SK-N-SH (cell line): Measurements from ENCODE around the gene RNF113B. TPM values are rescaled to one million over a fixed set of nuclear protein-coding genes. Genes with fewer than 3 reads are reported as not detected.

Experiments used
- CTCF ChIA-PET: fragments of 300-600, 350-600 bp; formaldehyde crosslinking; extraction: SDS; loops from one replicate; lab custom pipeline; 2021; lab: Yijun Ruan, JAX
- POLR2A ChIA-PET: fragments of 350-600 bp; sonication (Branson Sonifier 250); formaldehyde crosslinking; extraction: SDS; loops from one replicate; lab custom pipeline; 2020; ENCODE audit warnings: antibody characterized with exemption, inconsistent platforms; lab: Yijun Ruan, JAX
- DNase-seq: peaks from one replicate; pipeline ENCODE4 v3.0.0; 2012
- H2AFZ ChIP-seq: fragments of 200-600 bp; sonication (generic); 2 replicates; pipeline ENCODE4 v1.8.1; 2016; ENCODE audit warnings: antibody characterized with exemption, mild to moderate bottlenecking, low read depth
- H3F3A ChIP-seq: fragments of 200-600 bp; sonication (generic); replicated peaks from 2 replicates; pipeline ENCODE3; 2016; ENCODE audit warnings: antibody characterized with exemption, mild to moderate bottlenecking; ENCODE audit not compliant: insufficient read depth
- H3K27ac ChIP-seq, 2 experiments: fragments of 200-500 bp in 1 of 2; fragments of 200-600 bp in 1 of 2; sonication (Bioruptor generic) in 1 of 2; sonication (generic), shearing (Covaris generic) in 1 of 2; 2 replicates each; pipeline versions ENCODE4 v1.5.1 to v1.6.1; 2014 to 2016; ENCODE audit warnings: low read depth in 2 of 2, inconsistent platforms in 1 of 2, low read length in 1 of 2, mild to moderate bottlenecking in 1 of 2, mixed read lengths in 1 of 2
- H3K27me3 ChIP-seq: fragments of 200-600 bp; sonication (generic), shearing (Covaris generic); 2 replicates; pipeline ENCODE4 v1.6.1; 2016; ENCODE audit warnings: mixed run types; ENCODE audit not compliant: insufficient read depth
- H3K36me3 ChIP-seq, 2 experiments: fragments of 200-500 bp in 1 of 2; fragments of 200-600 bp in 1 of 2; sonication (Bioruptor generic) in 1 of 2; sonication (generic) in 1 of 2; replicated peaks in 1 of 2; 2 replicates each; pipeline versions ENCODE3 to v1.5.1; 2014 to 2016; ENCODE audit warnings: low read length in 1 of 2, mild to moderate bottlenecking in 1 of 2; ENCODE audit not compliant: insufficient read depth in 2 of 2, control insufficient read depth in 1 of 2
- H3K4me1 ChIP-seq, 2 experiments: fragments of 200-500 bp in 1 of 2; fragments of 200-600 bp in 1 of 2; sonication (Bioruptor generic) in 1 of 2; sonication (generic), shearing (Covaris generic) in 1 of 2; 2 replicates each; pipeline versions ENCODE4 v1.5.1 to v1.6.1; 2014 to 2016; ENCODE audit warnings: low read depth in 1 of 2, low read length in 1 of 2, mixed run types in 1 of 2; ENCODE audit not compliant: insufficient read depth in 2 of 2, control insufficient read depth in 1 of 2
- H3K4me2 ChIP-seq: fragments of 200-600 bp; sonication (generic), shearing (Covaris generic); 2 replicates; pipeline ENCODE4 v1.6.1; 2017; ENCODE audit warnings: mixed run types
- H3K4me3 ChIP-seq, 2 experiments: fragments of 200-500 bp in 1 of 2; fragments of 200-600 bp in 1 of 2; sonication (Bioruptor generic) in 1 of 2; sonication (generic), shearing (Covaris generic) in 1 of 2; 2 replicates each; pipeline versions ENCODE4 v1.5.1 to v1.8.1; 2014 to 2016; ENCODE audit warnings: low read depth in 2 of 2, inconsistent platforms in 1 of 2, low read length in 1 of 2, mild to moderate bottlenecking in 1 of 2, mixed read lengths in 1 of 2, moderate library complexity in 1 of 2
- H3K79me2 ChIP-seq: fragments of 200-600 bp; sonication (generic); 2 replicates; pipeline ENCODE4 v1.8.1; 2017; ENCODE audit warnings: mild to moderate bottlenecking; ENCODE audit not compliant: insufficient read depth
- H3K9ac ChIP-seq: fragments of 200-600 bp; sonication (generic); 2 replicates; pipeline ENCODE4 v1.6.1; 2017; ENCODE audit warnings: mixed run types
- H3K9me2 ChIP-seq: fragments of 200-600 bp; sonication (generic); 2 replicates; pipeline ENCODE4 v1.6.1; 2017; ENCODE audit warnings: mixed run types
- H3K9me3 ChIP-seq: fragments of 200-600 bp; sonication (generic); 2 replicates; pipeline ENCODE4 v1.6.1; 2017; ENCODE audit warnings: mixed run types, mild to moderate bottlenecking, moderate library complexity
- H4K20me1 ChIP-seq: fragments of 200-600 bp; sonication (generic); 2 replicates; pipeline ENCODE4 v1.6.1; 2017; ENCODE audit warnings: mild to moderate bottlenecking, mixed run types; ENCODE audit not compliant: insufficient read depth
- CHD2 ChIP-seq: fragments of 150-350 bp; IDR thresholded peaks from 2 replicates; pipeline ENCODE4 v1.6.1; 2018; ENCODE audit warnings: low read length; ENCODE audit not compliant: partially characterized antibody
- CTCF ChIP-seq: fragments of 200-600 bp; sonication (generic); IDR thresholded peaks from 2 replicates; pipeline ENCODE4 v1.6.1; 2017; ENCODE audit warnings: antibody characterized with exemption, mild to moderate bottlenecking, moderate library complexity
- FOSL2 ChIP-seq: IDR thresholded peaks from 2 replicates; pipeline ENCODE4 v1.4.0; 2012; ENCODE audit warnings: low read depth, mild to moderate bottlenecking, moderate library complexity, borderline replicate concordance
- FOXJ3 ChIP-seq: sonication (generic); formaldehyde crosslinking; IDR thresholded peaks from 2 replicates; pipeline ENCODE4 v1.5.1; 2020; ENCODE audit warnings: mild to moderate bottlenecking, missing genetic modification reagents
- IRF3 ChIP-seq: fragments of 150-350 bp; IDR thresholded peaks from 2 replicates; pipeline ENCODE4 v1.6.1; 2016; ENCODE audit warnings: mild to moderate bottlenecking, low read depth, low read length
- JUND ChIP-seq: IDR thresholded peaks from 2 replicates; pipeline ENCODE4 v1.4.0; 2012
- MAX ChIP-seq: IDR thresholded peaks from 2 replicates; pipeline ENCODE4 v1.4.0; 2012; ENCODE audit warnings: low read depth
- MEF2A ChIP-seq: IDR thresholded peaks from 2 replicates; pipeline ENCODE4 v1.4.0; 2012; ENCODE audit warnings: low read depth, borderline replicate concordance
- MXI1 ChIP-seq: IDR thresholded peaks from 2 replicates; pipeline ENCODE4 v1.6.1; 2012; ENCODE audit warnings: mild to moderate bottlenecking, low read depth, low read length, improper control_type of control experiment
- NFIC ChIP-seq: IDR thresholded peaks from 2 replicates; pipeline ENCODE4 v1.4.0; 2012; ENCODE audit warnings: borderline replicate concordance
- PBX3 ChIP-seq: IDR thresholded peaks from 2 replicates; pipeline ENCODE4; 2012
- RAD21 ChIP-seq: IDR thresholded peaks from 2 replicates; pipeline ENCODE4 v1.6.1; 2012; ENCODE audit warnings: mild to moderate bottlenecking, low read length
- RFX5 ChIP-seq: IDR thresholded peaks from 2 replicates; pipeline ENCODE4 v1.6.1; 2012; ENCODE audit warnings: mild to moderate bottlenecking, improper control_type of control experiment, low read length
- RXRA ChIP-seq: IDR thresholded peaks from 2 replicates; pipeline ENCODE4 v1.4.0; 2012; ENCODE audit warnings: low read depth, mild to moderate bottlenecking, borderline replicate concordance
- SIN3A ChIP-seq: IDR thresholded peaks from 2 replicates; pipeline ENCODE4 v1.6.1; 2012; ENCODE audit warnings: low read depth, mild to moderate bottlenecking, low read length, moderate library complexity, borderline replicate concordance
- TAF1 ChIP-seq: IDR thresholded peaks from 2 replicates; pipeline ENCODE4 v1.6.1; 2012; ENCODE audit warnings: low read depth, mild to moderate bottlenecking, low read length, moderate library complexity, borderline replicate concordance
- TEAD4 ChIP-seq: IDR thresholded peaks from 2 replicates; pipeline ENCODE4 v1.4.0; 2012; ENCODE audit warnings: mild to moderate bottlenecking, borderline replicate concordance; ENCODE audit not compliant: insufficient read depth
- WGBS: methylation state at CpG from one replicate; pipeline ENCODE4 v1.1.6; 2017; ENCODE audit warnings: low lambda C conversion rate; 5-methylcytosine and 5-hydroxymethylcytosine counted together
- polyA plus RNA-seq, 3 experiments: library from polyadenylated mRNA; depleted of rRNA; stranded (reverse); fragments of >200 nt; gene quantifications; 2 replicates each; pipeline ENCODE4 v1.2.3, GENCODE V29; 2012

The RNF113B gene
- polyA plus RNA-seq, 1 of the 3 experiments (the other 2 are of a cell fraction): not detected

GRCh38 chr13:98207416-98207815 lies 30.3 kb upstream of the RNF113B start:
- Histone ChIP-seq H3K4me3 (peak overlapping the region in 1 of 2 experiments; percentile 30; a peak in 1 of 4 replicates), H3K79me2 (peaks cover 65% of the 10 kb centered on the region)

GRCh38 chr13:98206946-98207345 lies 29.9 kb upstream of the RNF113B start:
- Histone ChIP-seq H3K9me3 (peaks cover 5% of the 10 kb centered on the region), H2AFZ (no peak overlapping the region), H3K9me2 (no peaks in the 10 kb centered on the region), H3K27me3 (no peaks in the 10 kb centered on the region), H3F3A (peaks cover 13% of the 10 kb centered on the region), H3K27ac (peak overlapping the region; percentile 62 to 78), H3K4me1 (peaks cover 0 to 11% of the 10 kb centered on the region in 2 experiments; a peak in 1 of 4 replicates), H3K9ac (peak overlapping the region; percentile 22; the same call in 1 of the 2 replicates), H3K79me2 (peaks cover 65% of the 10 kb centered on the region), H4K20me1 (no peaks in the 10 kb centered on the region), H3K4me3 (0 out of 4 replicates have a peak overlapping the region, but pooled peaks of 1 of the 2 experiments have one; percentile 3), H3K4me2 (peak overlapping the region; percentile 59), H3K36me3 (peaks cover 0 to 10% of the 10 kb centered on the region in 2 experiments)
- no peak for DNase-seq
- 52% methylated on average over 4 of the region's 4 CpGs for WGBS
- CTCF ChIA-PET: no interaction called here
- POLR2A ChIA-PET: no interaction called here
- no peak for TF ChIP-seq TAF1
- TF ChIP-seq RAD21: no peak
- peak; percentile 35; the same call in 1 of the 2 replicates for TF ChIP-seq MEF2A
- TF ChIP-seq JUND: peak; percentile 46
- no peak for TF ChIP-seq IRF3
- TF ChIP-seq CTCF: no peak
- no peak for TF ChIP-seq MAX
- peak; percentile 51; the same call in 1 of the 2 replicates for TF ChIP-seq NFIC
- TF ChIP-seq PBX3: peak; percentile 54
- TF ChIP-seq CHD2: no peak
- no peak for TF ChIP-seq MXI1
- TF ChIP-seq RXRA: peak; percentile 8; the same call in 1 of the 2 replicates
- no peak for TF ChIP-seq RFX5
- TF ChIP-seq FOSL2: peak; percentile 47; the same call in 1 of the 2 replicates
- no peak for TF ChIP-seq SIN3A
- peak; percentile 45; the same call in 1 of the 2 replicates for TF ChIP-seq TEAD4
- TF ChIP-seq FOXJ3 (CRISPR knock-in tag): no peak

More at GRCh38 chr13:98207416-98207815, 30.3 kb upstream of the RNF113B start:
- no peak overlapping the region for H2AFZ ChIP-seq
- DNase-seq: no peak
- TF ChIP-seq IRF3 (no peak), RXRA (0 out of 2 replicates have a peak, but pooled peaks have one; percentile 3)
- H3K9me2 ChIP-seq: no peaks in the 10 kb centered on the region
- H3K4me2 ChIP-seq: peak overlapping the region; percentile 59
- no peaks in the 10 kb centered on the region for H4K20me1 ChIP-seq
- POLR2A ChIA-PET: no interaction called here
- peaks cover 0 to 11% of the 10 kb centered on the region in 2 experiments; a peak in 1 of 4 replicates for H3K4me1 ChIP-seq
- H3F3A ChIP-seq: peaks cover 13% of the 10 kb centered on the region
- H3K36me3 ChIP-seq: peaks cover 0 to 10% of the 10 kb centered on the region in 2 experiments
- peak overlapping the region; percentile 22; the same call in 1 of the 2 replicates for H3K9ac ChIP-seq
- H3K9me3 ChIP-seq: peaks cover 5% of the 10 kb centered on the region
- 49% methylated on average over 4 of the region's 4 CpGs for WGBS
- CTCF ChIA-PET: no interaction called here
- H3K27me3 ChIP-seq: no peaks in the 10 kb centered on the region
- H3K27ac ChIP-seq: peak overlapping the region; percentile 62 to 78
